Measurements from ENCODE around the gene SEMA3A. TPM values are rescaled to one million over a fixed set of nuclear protein-coding genes. Genes with fewer than 3 reads are reported as not detected.

The SEMA3A gene
- total and polyA plus RNA-seq, 2 of the 4 experiments (the other 2 are of a cell fraction), result 31.2 to 213 TPM

GRCh38 chr7:84013616-84014240 lies 180.9 kb downstream of the SEMA3A start:
- no peak overlapping the region for H2AK9ac ChIP-seq (replicated peaks; ENCODE audit: low read depth, low read length, poor library complexity)
- no peak overlapping the region for H2BK20ac ChIP-seq (ENCODE audit: low read depth, low read length)
- TF ChIP-seq CEBPB (IDR thresholded peaks at IDR 0.05; ENCODE audit: low read depth, low read length) (peak; percentile 64; the same call in 1 of the 2 replicates), CHD1 (IDR thresholded peaks at IDR 0.05; ENCODE audit: low read depth, low read length) (no peak)
- no peak overlapping the region for H2BK15ac ChIP-seq (ENCODE audit: low read depth, low read length)
- ATAC-seq (ENCODE audit: low read depth) (no peak), DNase-seq (no peak)
- H3K18ac ChIP-seq (ENCODE audit: low read depth, low read length), result no peak overlapping the region
- no TSS peak for BruUV-seq (replicated peaks)
- ChIA-PET POLR2A (ENCODE audit: unreplicated experiment) (no interaction called here), CTCF (no interaction called here)
- H2AFZ ChIP-seq (replicated peaks; ENCODE audit: low read length, poor library complexity), result no peak overlapping the region
- H2BK5ac ChIP-seq (ENCODE audit: low read depth, low read length, poor library complexity, severe bottlenecking), result no peak overlapping the region
- no peak overlapping the region for H3K56ac ChIP-seq (ENCODE audit: extremely low read depth, insufficient read depth, low read length)
- in situ Hi-C loops (cut with MboI; ENCODE audit: low sequenced_read_pairs) (no loop called here), dilution Hi-C loops (cut with HindIII; ENCODE audit: low sequenced_read_pairs, unreplicated experiment) (no loop called here), intact Hi-C loops (cut with micrococcal nuclease) (no loop called here)
- no peak overlapping the region for H3K9ac ChIP-seq (ENCODE audit: low read depth, low read length)
- no peaks in the 10 kb centered on the region for H3K27me3 ChIP-seq (ENCODE audit: control insufficient read depth, insufficient read depth, low read length)
- no peak overlapping the region for H4K5ac ChIP-seq (ENCODE audit: low read depth, low read length)
- H4K8ac ChIP-seq (ENCODE audit: low read depth in 2 of 2, low read length in 2 of 2), result no peak overlapping the region
- no peak overlapping the region for H3K4me2 ChIP-seq (ENCODE audit: low read depth, low read length)
- WGBS, 2 experiments (ENCODE audit: extremely low coverage in 2 of 2, insufficient read length in 1 of 2), result no CpG with 5 or more reads among the region's 6 CpGs
- no peak overlapping the region for H4K91ac ChIP-seq (ENCODE audit: insufficient read depth, low read depth, low read length)
- no peak overlapping the region for H3K4ac ChIP-seq (ENCODE audit: low read depth, low read length)
- peaks cover 3% of the 10 kb centered on the region for H3K4me1 ChIP-seq (ENCODE audit: control insufficient read depth, insufficient read depth, low read length)
- no peak overlapping the region for H3K4me3 ChIP-seq (ENCODE audit: insufficient read depth, low read depth, low read length)
- H4K20me1 ChIP-seq (ENCODE audit: insufficient read depth, low read length), result no peaks in the 10 kb centered on the region
- H3K9me1 ChIP-seq (ENCODE audit: insufficient read depth, low read length), result 0 out of 2 replicates have a peak, but pooled peaks cover 2% of the 10 kb centered on the region
- H3K27ac ChIP-seq (ENCODE audit: insufficient read depth, low read length), result no peak overlapping the region
- H3K9me3 ChIP-seq (ENCODE audit: control insufficient read depth, insufficient read depth, low read length), result no peaks in the 10 kb centered on the region
- H3K36me3 ChIP-seq (ENCODE audit: control insufficient read depth, insufficient read depth, low read length), result peaks cover 6% of the 10 kb centered on the region
- H3K14ac ChIP-seq (replicated peaks; ENCODE audit: low read depth, low read length), result no peak overlapping the region
- no peak overlapping the region for H2BK120ac ChIP-seq (ENCODE audit: low read depth, low read length)
- H3K79me1 ChIP-seq (ENCODE audit: low read depth in 1 of 2, low read length in 2 of 2), result peaks cover 6 to 20% of the 10 kb centered on the region in 2 experiments
- no peak overlapping the region for H2AK5ac ChIP-seq (ENCODE audit: low read depth, low read length)
- H3K23ac ChIP-seq (ENCODE audit: low read depth, low read length), result no peak overlapping the region
